ENCODE measurements around the gene SIGLEC15.

The SIGLEC15 gene

GRCh38 chr18:45838302-45839070 is 13.0 kb downstream of the SIGLEC15 start:
- no peak overlapping the region for H3K4me3 ChIP-seq (ENCODE audit: low read depth, low read length)
- no peak for TF ChIP-seq CTCF (IDR thresholded peaks at IDR 0.05; ENCODE audit: insufficient read depth, low read depth, low read length, missing control alignments)
- no peak for DNase-seq (ENCODE audit: low read depth)

DNA sequence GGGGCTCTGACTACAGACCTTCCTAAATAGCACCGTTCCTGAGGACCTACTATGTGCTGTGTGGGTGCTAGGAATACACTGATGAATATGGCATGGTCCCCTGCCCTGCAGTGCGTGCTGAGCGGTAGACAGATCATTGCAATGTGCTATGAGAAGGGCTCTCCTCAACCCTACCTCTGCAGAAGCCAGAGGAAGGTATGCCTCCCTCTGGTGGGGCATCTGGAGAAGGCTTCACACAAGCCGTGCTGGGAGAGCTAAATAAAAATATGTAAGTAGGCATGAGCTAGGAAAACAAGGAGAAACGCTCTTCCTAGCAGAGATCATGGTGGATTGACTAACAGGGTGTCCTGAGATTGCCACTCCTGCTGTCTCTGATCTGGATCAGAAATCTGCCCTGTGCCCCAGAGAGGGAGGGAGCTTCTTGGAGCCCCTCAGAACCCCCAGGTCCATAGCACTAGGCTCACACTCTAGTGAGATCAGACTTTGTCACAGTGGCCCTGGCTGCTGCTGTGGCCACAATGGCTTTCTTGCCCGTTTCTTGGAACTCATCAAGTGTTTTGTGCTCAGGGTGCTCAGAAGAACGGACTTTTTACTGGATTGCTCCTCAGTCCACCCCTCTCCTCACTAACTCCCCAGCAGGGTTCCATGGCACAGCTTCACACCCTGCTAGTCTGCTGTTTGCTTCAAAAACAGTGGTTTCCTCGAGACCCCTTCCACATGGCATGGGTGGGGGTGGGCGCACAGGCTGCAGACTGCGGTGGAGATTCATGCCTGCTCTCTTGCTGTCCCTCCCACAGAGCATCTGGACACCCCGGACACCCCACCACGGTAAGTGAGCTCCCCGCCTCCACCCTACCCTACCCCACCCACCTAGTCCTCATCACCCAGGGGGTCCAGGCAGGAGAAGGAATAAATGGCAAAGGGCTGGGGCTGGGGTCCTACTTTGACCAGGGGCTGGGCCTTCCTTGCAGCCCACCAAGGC is 14.2 kb downstream of the SIGLEC15 start:
- H3K4me3 ChIP-seq (ENCODE audit: low read depth, low read length) = no peak overlapping the region
- DNase-seq (ENCODE audit: low read depth) = peak; percentile 47
- peak; percentile 31 for TF ChIP-seq CTCF (IDR thresholded peaks at IDR 0.05; ENCODE audit: insufficient read depth, low read depth, low read length, missing control alignments)

DNA sequence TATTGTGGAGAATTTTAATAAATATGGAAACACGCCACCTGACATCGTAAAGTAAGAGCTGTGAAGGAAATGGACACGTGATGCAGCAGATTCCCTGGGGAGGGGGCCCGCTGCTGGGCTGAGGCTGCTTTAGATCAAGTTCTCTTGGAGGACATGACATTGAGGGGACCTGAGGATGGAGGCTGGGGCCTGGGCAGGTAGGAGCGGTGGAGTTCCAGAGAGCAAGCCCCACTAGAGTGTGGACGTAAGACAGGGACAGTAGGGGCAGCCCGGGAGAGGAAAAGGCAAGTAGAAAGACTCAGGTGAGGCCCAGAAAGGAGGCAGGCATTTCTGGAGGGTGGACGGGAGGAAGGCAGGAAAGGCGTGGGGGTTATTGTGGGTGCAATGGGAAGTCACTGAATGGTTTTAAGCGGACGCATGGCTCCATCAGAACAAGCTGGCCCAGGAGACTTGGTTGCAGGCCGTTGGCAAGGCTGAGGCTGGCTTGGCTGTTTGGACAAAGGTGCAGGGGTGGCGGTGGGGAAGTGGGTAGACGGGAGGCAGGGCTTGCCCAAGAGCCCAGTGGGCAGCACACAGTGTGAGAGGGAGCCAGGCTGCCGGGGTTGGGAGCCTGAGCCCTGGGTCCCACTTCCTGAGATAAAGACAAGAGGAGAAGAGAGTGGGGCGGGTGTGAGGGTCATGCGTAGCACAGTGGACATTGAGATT is 15.7 kb downstream of the SIGLEC15 start:
- H3K4me3 ChIP-seq (ENCODE audit: low read depth, low read length) = no peak overlapping the region
- DNase-seq (ENCODE audit: low read depth) = no peak
- no peak for TF ChIP-seq CTCF (IDR thresholded peaks at IDR 0.05; ENCODE audit: insufficient read depth, low read depth, low read length, missing control alignments)

DNA sequence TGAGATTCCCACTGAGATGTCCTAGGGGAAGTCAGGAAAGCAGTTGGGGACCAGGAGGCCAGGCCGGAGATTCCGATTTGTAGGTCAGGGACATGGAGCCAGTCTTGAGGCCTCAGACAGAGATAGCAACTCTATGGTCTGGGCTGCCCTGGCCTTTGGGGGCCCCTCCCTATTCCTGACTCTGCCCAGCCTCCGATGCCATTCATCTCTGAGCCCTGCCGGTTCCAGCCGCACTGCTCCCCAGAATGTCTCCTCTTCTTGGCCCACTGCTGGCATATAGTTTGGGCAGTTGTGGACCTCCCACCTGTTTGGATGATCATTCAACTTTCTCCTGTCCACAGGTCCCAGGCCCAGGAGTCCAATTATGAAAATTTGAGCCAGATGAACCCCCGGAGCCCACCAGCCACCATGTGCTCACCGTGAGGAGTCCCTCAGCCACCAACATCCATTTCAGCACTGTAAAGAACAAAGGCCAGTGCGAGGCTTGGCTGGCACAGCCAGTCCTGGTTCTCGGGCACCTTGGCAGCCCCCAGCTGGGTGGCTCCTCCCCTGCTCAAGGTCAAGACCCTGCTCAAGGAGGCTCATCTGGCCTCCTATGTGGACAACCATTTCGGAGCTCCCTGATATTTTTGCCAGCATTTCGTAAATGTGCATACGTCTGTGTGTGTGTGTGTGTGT is 16.4 kb downstream of the SIGLEC15 start:
- H3K4me3 ChIP-seq (ENCODE audit: low read depth, low read length) = no peak overlapping the region
- no peak for TF ChIP-seq CTCF (IDR thresholded peaks at IDR 0.05; ENCODE audit: insufficient read depth, low read depth, low read length, missing control alignments)
- DNase-seq (ENCODE audit: low read depth) = no peak

- no peak for TF ChIP-seq CTCF (IDR thresholded peaks at IDR 0.05; ENCODE audit: insufficient read depth, low read depth, low read length, missing control alignments)
- no peak for DNase-seq (ENCODE audit: low read depth)
- no peak overlapping the region for H3K4me3 ChIP-seq (ENCODE audit: low read depth, low read length)
These were observed 17.5 kb downstream of the SIGLEC15 start for GRCh38 chr18:45843019-45843418.

DNA sequence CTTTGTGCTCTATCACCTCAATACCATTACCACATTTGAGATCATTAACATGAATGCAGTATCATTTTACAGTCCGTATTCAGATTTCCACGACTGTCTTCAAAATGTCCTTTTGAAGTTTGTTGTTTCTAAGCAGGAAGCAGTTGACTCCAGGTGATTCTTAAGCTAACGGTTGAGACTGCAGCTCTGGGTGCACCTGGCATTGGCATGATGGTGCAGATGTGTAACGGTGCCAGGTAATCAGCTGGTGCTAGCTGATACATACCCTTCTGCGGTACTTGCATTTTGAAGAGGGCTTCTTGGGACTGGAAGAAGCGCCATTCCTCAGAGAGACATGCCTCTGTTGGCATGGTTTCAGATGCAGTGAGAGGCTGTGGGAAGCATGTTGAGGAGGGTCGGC is 19.5 kb downstream of the SIGLEC15 start:
- H3K4me3 ChIP-seq (ENCODE audit: low read depth, low read length) = no peak overlapping the region
- DNase-seq (ENCODE audit: low read depth) = no peak
- no peak for TF ChIP-seq CTCF (IDR thresholded peaks at IDR 0.05; ENCODE audit: insufficient read depth, low read depth, low read length, missing control alignments)

All from GM12865 (cell line).